Natural killer cell (primary cell): ENCODE measurements around the gene FOXF2. TPM values are rescaled to one million over a fixed set of nuclear protein-coding genes. Genes with fewer than 3 reads are reported as not detected.

Experiments used
- ATAC-seq, 3 donors: fragments of 150-1000 bp in 2 of 3; fragments of 200-7000 bp in 1 of 3; cut with Tn5 transposase; 1 replicate in 1 of 3; 2 replicates in 2 of 3; pipeline ENCODE4 v1.10.0; 2021; ENCODE audit warnings: mild to moderate bottlenecking in 2 of 3, moderate library complexity in 2 of 3
- DNase-seq, 2 donors: peaks; one replicate each; pipeline versions ENCODE4 v3.0.0 to v3.0.0-alpha.2; 2013 to 2021; ENCODE audit warnings: mixed read lengths in 1 of 2
- H3K27ac ChIP-seq: one replicate; pipeline ENCODE4 v1.5.1; 2013; ENCODE audit warnings: mild to moderate bottlenecking, low read length
- H3K27me3 ChIP-seq: one replicate; pipeline ENCODE4 v1.6.1; 2013; ENCODE audit warnings: low read length; ENCODE audit not compliant: control insufficient read depth, insufficient read depth
- H3K36me3 ChIP-seq: one replicate; pipeline ENCODE4 v1.6.1; 2013; ENCODE audit warnings: low read length; ENCODE audit not compliant: control insufficient read depth, insufficient read depth
- H3K4me1 ChIP-seq: one replicate; pipeline ENCODE4 v1.6.1; 2013; ENCODE audit warnings: low read length; ENCODE audit not compliant: control insufficient read depth, insufficient read depth
- H3K4me3 ChIP-seq: one replicate; pipeline ENCODE4 v1.5.1; 2013; ENCODE audit warnings: low read length
- H3K9me3 ChIP-seq: one replicate; pipeline ENCODE4 v1.6.1; 2013; ENCODE audit warnings: low read length; ENCODE audit not compliant: control insufficient read depth, insufficient read depth
- H3K27ac Mint-ChIP-seq, 2 donors: one replicate each; pipeline ENCODE4 v1.8.0; 2022; ENCODE audit warnings: mild to moderate bottlenecking in 2 of 2, mixed read lengths in 2 of 2, moderate library complexity in 1 of 2
- H3K27me3 Mint-ChIP-seq, 2 donors: one replicate each; pipeline ENCODE4 v1.8.0; 2022; ENCODE audit warnings: low read depth in 2 of 2, mixed read lengths in 2 of 2
- H3K36me3 Mint-ChIP-seq: one replicate; pipeline ENCODE4 v1.8.0; 2022; ENCODE audit warnings: mixed read lengths
- H3K4me1 Mint-ChIP-seq, 2 donors: one replicate each; pipeline ENCODE4 v1.8.0; 2022; ENCODE audit warnings: mixed read lengths in 2 of 2
- H3K4me3 Mint-ChIP-seq: one replicate; pipeline ENCODE4 v1.8.0; 2022; ENCODE audit warnings: mild to moderate bottlenecking, moderate library complexity, mixed read lengths
- H3K9me3 Mint-ChIP-seq, 2 donors: one replicate each; pipeline ENCODE4 v1.8.0; 2022; ENCODE audit warnings: mixed read lengths in 2 of 2
- CTCF ChIP-seq: fragments of 200-600 bp; IDR thresholded peaks from one replicate; pipeline ENCODE4 v1.8.0; 2022; ENCODE audit warnings: antibody characterized with exemption
- WGBS: methylation state at CpG from one replicate; pipeline ENCODE4 v1.1.7; 2013; ENCODE audit warnings: missing lambda C conversion rate; ENCODE audit not compliant: insufficient coverage; 5-methylcytosine and 5-hydroxymethylcytosine counted together
- intact Hi-C: fragments of 100-400 bp; cut with micrococcal nuclease; formaldehyde crosslinking; loops from one replicate; pipeline ENCODE4 v1.14.2; 2022
- total RNA-seq, 4 donors: library from RNA; stranded (reverse); fragments of 120-200 nt in 1 of 4; gene quantifications; one replicate each; pipeline versions ENCODE4 v1.2.3 to v1.2.4, GENCODE V29; 2013 to 2022

FOXF2 gene
- total RNA-seq, 3 donors from 2014 or later (not counting 1 experiment from before 2014, with no cell fraction given): not detected

- Histone ChIP-seq H3K4me3 (no peak overlapping the region), H3K4me1 (peaks cover 5% of the 10 kb centered on the region), H3K27ac (no peak overlapping the region), H3K27me3 (peaks cover 51% of the 10 kb centered on the region), H3K9me3 (no peaks in the 10 kb centered on the region), H3K36me3 (no peaks in the 10 kb centered on the region)
- intact Hi-C loops: loop anchor here (5.0 kb wide), 1 partner anchor 591 kb away; no protein-coding TSS in a partner anchor
- Mint-ChIP-seq H3K4me3 (no peak overlapping the region), H3K9me3 (no peaks in the 10 kb centered on the region), H3K27me3 (peaks cover 61 to 64% of the 10 kb centered on the region in 2 donors), H3K27ac (no peak overlapping the region), H3K4me1 (peaks cover 15 to 20% of the 10 kb centered on the region in 2 donors), H3K36me3 (no peaks in the 10 kb centered on the region)
- ATAC-seq (no peak), DNase-seq (no peak)
- 8% methylated on average over 16 of the region's 20 CpGs for WGBS
- no peak for TF ChIP-seq CTCF
Measured at GRCh38 chr6:1387876-1388629, 1.3 kb upstream of the FOXF2 start.

GRCh38 chr6:1388630-1389368, 577 bp upstream of the FOXF2 start:
- H3K9me3 Mint-ChIP-seq: no peaks in the 10 kb centered on the region
- H3K27me3 ChIP-seq: peaks cover 54% of the 10 kb centered on the region
- peak overlapping the region; percentile 74 for H3K4me3 Mint-ChIP-seq

GRCh38 chr6:1390133-1390945, 963 bp downstream of the FOXF2 start:
- ATAC-seq (no peak), DNase-seq (peak in 1 of 2 donors; percentile 20)
- no peak for TF ChIP-seq CTCF
- intact Hi-C loops: no loop called here
- Mint-ChIP-seq H3K27ac (no peak overlapping the region), H3K4me3 (peak overlapping the region; percentile 69), H3K27me3 (peaks cover 62 to 65% of the 10 kb centered on the region in 2 donors), H3K4me1 (peaks cover 13 to 17% of the 10 kb centered on the region in 2 donors), H3K36me3 (no peaks in the 10 kb centered on the region), H3K9me3 (no peaks in the 10 kb centered on the region)
- H3K27ac ChIP-seq: no peak overlapping the region
- H3K27me3 ChIP-seq: peaks cover 48% of the 10 kb centered on the region
- peaks cover 14% of the 10 kb centered on the region for H3K4me1 ChIP-seq
- H3K36me3 ChIP-seq: no peaks in the 10 kb centered on the region
- no peak overlapping the region for H3K4me3 ChIP-seq
- WGBS: 3% methylated on average over 106 of the region's 106 CpGs
- no peaks in the 10 kb centered on the region for H3K9me3 ChIP-seq

More at GRCh38 chr6:1388630-1389368, 577 bp upstream of the FOXF2 start:
- no peaks in the 10 kb centered on the region for H3K36me3 Mint-ChIP-seq
- peaks cover 61% of the 10 kb centered on the region in 2 donors for H3K27me3 Mint-ChIP-seq
- no peak for ATAC-seq
- H3K27ac Mint-ChIP-seq: no peak overlapping the region
- Histone ChIP-seq H3K9me3 (no peaks in the 10 kb centered on the region), H3K36me3 (no peaks in the 10 kb centered on the region), H3K4me3 (no peak overlapping the region), H3K27ac (no peak overlapping the region), H3K4me1 (peaks cover 12% of the 10 kb centered on the region)
- 3% methylated on average over 36 of the region's 36 CpGs for WGBS
- no peak for DNase-seq
- no peak for TF ChIP-seq CTCF
- intact Hi-C loops: loop anchor here (5.0 kb wide), 1 partner anchor 591 kb away; no protein-coding TSS in a partner anchor
- H3K4me1 Mint-ChIP-seq: peaks cover 15 to 20% of the 10 kb centered on the region in 2 donors
